GM19025 (cell line): ENCODE data around the gene LIN9.

Experiments used
- ATAC-seq: cut with Tn5 transposase; IDR thresholded peaks from one replicate; pipeline ENCODE4 v1.9.1; 2021; ENCODE audit warnings: mild to moderate bottlenecking, low read depth, moderate library complexity; ENCODE audit not compliant: unreplicated experiment

Gene LIN9

GRCh38 chr1:226322986-226323385, 14.0 kb upstream of the LIN9 start:
- no peak for ATAC-seq

- no peak for ATAC-seq
Observed at GRCh38 chr1:226320930-226321329, 12.0 kb upstream of the LIN9 start.

GRCh38 chr1:226318471-226318870, 9.5 kb upstream of the LIN9 start:
- ATAC-seq, result no peak

- no peak for ATAC-seq
Observed at GRCh38 chr1:226314055-226314454, 5.1 kb upstream of the LIN9 start.

GRCh38 chr1:226312065-226312464, 3.1 kb upstream of the LIN9 start:
- ATAC-seq, result no peak

GRCh38 chr1:226311376-226311775, 2.4 kb upstream of the LIN9 start:
- no peak for ATAC-seq

GRCh38 chr1:226310637-226311195, 1.8 kb upstream of the LIN9 start:
- ATAC-seq, result no peak

- ATAC-seq, result no peak
Observed at GRCh38 chr1:226310245-226310540, 1.2 kb upstream of the LIN9 start.

GRCh38 chr1:226309398-226310244, 657 bp upstream of the LIN9 start:
- ATAC-seq, result no peak

- peak; percentile 15 for ATAC-seq
Observed at GRCh38 chr1:226308166-226308722, 720 bp downstream of the LIN9 start.

GRCh38 chr1:226306425-226306824, 2.5 kb downstream of the LIN9 start:
- ATAC-seq, result no peak

GRCh38 chr1:226305184-226305583, 3.8 kb downstream of the LIN9 start:
- no peak for ATAC-seq

GRCh38 chr1:226304291-226304955, 4.5 kb downstream of the LIN9 start:
- ATAC-seq, result no peak

- no peak for ATAC-seq
Observed at GRCh38 chr1:226302731-226303130, 6.2 kb downstream of the LIN9 start.

GRCh38 chr1:226296911-226297310, 12.1 kb downstream of the LIN9 start:
- ATAC-seq, result no peak

GRCh38 chr1:226293553-226293920, 15.4 kb downstream of the LIN9 start:
- no peak for ATAC-seq

GRCh38 chr1:226292874-226293552, 16.0 kb downstream of the LIN9 start:
- no peak for ATAC-seq

GRCh38 chr1:226287587-226287986, 21.4 kb downstream of the LIN9 start:
- ATAC-seq, result no peak

GRCh38 chr1:226281058-226281457, 27.9 kb downstream of the LIN9 start:
- ATAC-seq, result no peak

GRCh38 chr1:226279498-226279897, 29.5 kb downstream of the LIN9 start:
- ATAC-seq, result no peak

- ATAC-seq, result no peak
Observed at GRCh38 chr1:226277897-226278296, 31.1 kb downstream of the LIN9 start.
